C1 segment of cervical spinal cord (tissue), 14 donors: ENCODE results near the gene PLB1.

ENCODE experiments used
- DNase-seq, 14 donors: peaks; one replicate each; lab custom pipeline; 2025; lab: John Stamatoyannopoulos, UW

PLB1 gene, protein sequence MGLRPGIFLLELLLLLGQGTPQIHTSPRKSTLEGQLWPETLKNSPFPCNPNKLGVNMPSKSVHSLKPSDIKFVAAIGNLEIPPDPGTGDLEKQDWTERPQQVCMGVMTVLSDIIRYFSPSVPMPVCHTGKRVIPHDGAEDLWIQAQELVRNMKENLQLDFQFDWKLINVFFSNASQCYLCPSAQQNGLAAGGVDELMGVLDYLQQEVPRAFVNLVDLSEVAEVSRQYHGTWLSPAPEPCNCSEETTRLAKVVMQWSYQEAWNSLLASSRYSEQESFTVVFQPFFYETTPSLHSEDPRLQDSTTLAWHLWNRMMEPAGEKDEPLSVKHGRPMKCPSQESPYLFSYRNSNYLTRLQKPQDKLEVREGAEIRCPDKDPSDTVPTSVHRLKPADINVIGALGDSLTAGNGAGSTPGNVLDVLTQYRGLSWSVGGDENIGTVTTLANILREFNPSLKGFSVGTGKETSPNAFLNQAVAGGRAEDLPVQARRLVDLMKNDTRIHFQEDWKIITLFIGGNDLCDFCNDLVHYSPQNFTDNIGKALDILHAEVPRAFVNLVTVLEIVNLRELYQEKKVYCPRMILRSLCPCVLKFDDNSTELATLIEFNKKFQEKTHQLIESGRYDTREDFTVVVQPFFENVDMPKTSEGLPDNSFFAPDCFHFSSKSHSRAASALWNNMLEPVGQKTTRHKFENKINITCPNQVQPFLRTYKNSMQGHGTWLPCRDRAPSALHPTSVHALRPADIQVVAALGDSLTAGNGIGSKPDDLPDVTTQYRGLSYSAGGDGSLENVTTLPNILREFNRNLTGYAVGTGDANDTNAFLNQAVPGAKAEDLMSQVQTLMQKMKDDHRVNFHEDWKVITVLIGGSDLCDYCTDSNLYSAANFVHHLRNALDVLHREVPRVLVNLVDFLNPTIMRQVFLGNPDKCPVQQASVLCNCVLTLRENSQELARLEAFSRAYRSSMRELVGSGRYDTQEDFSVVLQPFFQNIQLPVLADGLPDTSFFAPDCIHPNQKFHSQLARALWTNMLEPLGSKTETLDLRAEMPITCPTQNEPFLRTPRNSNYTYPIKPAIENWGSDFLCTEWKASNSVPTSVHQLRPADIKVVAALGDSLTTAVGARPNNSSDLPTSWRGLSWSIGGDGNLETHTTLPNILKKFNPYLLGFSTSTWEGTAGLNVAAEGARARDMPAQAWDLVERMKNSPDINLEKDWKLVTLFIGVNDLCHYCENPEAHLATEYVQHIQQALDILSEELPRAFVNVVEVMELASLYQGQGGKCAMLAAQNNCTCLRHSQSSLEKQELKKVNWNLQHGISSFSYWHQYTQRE (N-terminal part only)

DNA sequence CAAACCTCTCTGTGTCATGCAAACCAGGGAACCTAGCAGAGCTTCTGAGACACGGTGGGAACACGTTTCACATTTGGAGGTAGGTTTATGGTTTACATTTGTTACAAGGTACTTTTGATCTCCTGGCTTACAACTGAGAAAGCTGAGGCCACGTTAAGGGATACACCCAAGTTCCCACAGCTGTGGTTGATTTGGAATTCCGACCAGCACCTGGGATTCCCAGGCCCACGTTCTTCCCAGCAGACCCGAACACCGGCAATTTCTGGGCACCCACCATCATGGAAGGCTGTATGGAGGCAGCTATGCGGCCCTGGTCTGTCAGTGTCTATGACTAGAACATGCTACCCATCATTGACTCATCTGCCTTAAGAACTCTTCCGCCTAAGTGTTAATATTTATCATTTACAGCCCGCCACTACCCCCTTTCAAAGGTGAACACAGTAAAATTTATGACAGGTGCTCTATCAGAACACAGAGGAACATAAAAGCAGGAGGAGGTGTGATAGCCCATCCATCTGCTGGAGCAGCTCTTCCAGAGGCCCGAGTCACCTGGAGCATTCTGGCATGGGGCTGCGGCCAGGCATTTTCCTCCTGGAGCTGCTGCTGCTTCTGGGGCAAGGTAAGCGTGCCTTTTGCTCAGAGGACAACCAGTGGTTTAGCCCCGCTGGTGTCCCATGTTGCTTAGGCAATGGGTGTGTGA lies at the start of gene PLB1:
Gene PLB1 (plus strand): TSS at position 510 of the 700 bp plus-strand sequence. CDS start 55 bp downstream, at position 565.
- DNase-seq: no peak

DNA sequence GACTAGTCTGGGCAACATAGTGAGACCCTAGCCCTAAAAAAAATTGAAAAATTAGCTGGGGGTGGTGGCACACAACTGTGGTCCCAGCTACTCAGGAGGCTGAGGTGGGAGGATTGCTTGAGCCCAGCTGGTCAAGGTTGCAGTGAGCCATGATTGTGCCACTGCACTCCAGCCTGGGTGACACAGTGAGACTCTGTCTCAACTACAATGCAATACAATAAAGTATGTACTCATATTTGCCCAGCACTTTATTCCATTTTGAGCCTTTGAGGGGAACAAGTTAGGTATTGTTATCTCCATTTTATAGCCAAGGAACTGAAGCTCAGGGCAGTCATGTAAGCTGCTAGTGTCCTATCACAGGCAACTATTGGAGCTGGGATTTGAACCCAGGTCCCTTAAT lies 49.3 kb upstream of the PLB1 start:
- DNase-seq: no peak

DNA sequence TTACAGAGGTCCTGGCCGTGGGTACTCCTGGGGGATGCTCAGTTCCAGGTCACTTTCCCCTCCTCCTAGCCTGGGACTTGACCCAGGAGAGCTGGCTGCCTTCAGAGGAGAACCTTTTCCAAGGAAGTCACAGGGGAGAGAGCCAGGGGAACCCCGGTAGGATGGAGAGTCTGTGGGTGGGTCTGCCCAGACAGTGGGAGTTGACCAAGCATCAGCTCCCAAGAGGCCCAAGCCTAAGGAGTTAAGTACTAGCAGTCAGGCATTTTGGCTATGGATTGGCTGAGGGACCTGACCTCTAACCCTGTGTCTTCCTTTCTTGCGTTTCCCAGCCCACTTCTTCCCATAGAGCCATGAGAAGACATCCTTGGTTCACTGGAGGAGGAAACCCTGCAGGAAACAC lies 48.8 kb upstream of the PLB1 start:
- DNase-seq: no peak

DNA sequence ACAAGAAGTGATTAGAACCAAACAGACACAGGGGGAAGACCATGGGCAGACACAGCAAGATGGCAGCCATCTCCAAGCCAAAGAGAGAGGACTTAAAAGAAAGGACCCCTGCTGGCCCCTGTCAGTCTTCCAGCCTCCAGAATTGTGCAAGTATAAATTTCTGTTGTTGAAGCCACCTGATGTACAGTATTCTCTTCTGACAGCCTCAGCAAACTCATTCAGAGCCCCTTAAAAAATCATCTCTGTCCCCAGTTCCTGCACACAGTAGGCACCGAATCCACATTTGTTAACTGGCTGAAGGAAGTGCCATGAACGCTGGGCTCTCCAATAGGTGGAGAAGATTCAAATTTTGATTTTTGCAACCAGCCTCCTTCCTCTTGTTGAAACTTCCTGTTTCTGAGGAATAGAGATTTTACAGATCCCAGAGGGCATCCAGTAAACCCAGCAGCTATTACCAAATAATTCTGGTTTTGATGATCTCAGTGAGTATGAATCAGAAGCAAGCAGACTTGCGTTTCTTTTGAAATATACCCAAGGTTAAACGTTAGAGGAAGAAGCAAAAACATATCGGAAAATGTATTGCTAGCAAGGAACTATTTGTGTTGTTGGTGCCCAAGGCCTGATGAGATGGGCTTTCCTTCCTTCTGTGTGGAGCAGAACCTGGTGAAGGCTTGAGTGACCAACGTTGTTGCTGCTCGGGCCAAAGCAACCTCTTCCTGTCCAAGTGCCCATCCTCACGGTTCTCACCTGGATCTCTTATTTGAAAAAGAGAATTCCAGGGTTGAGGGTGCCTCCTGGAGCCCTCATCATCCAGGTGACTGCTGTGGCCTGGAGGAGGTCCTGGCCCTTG lies 47.7 kb upstream of the PLB1 start:
- no peak for DNase-seq

DNA sequence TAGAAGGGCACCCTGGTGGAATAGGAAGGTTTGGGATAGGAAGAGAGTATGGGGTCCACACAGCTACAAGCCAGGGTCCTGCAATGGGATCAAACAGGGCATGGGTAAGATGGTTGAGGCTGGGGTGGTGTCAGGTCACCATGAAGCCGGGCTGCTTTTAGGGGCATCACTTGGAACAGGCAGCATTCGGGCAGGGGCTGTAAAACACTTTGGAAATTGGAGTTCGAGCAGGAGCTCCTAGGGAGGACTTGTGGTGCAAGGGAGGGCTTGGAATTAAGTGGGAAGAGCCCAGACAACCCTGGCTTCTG lies 47.1 kb upstream of the PLB1 start:
- DNase-seq: no peak

DNA sequence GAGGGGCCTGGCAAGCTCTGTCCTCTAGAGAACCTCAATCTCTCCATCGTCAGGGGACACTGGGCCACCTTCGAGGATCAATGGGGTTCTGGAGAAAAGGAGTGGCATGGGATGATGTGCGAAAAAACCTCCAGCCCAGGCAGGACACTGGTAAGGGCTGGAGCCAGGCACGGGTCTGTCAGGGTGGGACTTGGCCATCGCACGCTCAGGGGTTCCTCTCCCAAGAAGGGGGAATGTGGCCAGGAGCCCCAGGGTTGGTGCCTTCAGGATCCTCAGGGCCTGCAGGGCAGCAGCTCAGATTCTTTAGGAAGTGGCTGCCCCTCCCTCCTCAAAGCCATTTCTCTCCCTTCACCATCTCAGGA lies 46.8 kb upstream of the PLB1 start:
- DNase-seq: no peak

DNA sequence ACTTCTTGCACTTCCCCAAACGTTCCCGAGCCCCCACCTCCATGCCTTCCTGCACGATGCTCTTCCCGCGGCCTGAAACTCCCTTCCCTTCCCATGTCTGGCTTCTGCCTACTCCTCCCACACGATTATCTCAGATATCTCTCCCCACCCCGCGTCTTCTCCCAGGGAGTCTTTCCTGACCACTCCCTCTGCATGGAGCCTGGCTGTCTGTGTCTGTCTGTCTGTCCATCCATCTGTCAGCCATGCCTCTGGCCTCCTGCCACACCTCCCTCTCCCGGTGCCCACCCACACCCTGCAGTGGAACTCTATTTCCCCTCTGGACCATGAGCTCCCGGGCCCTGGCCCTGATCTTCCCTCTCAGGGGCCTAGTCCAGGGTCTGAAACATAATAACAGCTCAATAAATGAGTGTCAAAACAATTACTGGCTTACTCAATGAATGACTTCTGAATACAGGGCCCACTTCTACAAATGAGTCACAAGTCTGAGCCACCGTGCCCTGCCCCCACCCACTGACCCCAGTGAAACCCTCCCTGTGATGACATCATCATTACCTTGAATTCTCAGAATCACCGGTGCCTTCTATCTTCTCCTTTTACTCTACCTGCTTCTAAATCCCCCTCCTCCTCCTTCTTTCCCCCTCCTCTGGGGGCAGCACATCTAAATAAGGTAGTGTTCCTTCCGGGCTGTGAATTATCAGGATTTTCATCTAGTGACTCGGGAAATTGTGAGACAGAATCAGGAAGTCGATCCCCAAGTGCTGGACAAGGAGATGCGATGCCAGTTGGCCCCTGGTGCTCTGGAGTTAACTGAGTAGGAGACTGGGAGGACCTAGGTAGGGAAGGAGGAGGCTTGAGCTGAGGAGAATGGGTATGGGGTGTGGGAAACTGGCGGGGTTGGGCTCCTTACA lies 46.1 kb upstream of the PLB1 start:
- no peak for DNase-seq

DNA sequence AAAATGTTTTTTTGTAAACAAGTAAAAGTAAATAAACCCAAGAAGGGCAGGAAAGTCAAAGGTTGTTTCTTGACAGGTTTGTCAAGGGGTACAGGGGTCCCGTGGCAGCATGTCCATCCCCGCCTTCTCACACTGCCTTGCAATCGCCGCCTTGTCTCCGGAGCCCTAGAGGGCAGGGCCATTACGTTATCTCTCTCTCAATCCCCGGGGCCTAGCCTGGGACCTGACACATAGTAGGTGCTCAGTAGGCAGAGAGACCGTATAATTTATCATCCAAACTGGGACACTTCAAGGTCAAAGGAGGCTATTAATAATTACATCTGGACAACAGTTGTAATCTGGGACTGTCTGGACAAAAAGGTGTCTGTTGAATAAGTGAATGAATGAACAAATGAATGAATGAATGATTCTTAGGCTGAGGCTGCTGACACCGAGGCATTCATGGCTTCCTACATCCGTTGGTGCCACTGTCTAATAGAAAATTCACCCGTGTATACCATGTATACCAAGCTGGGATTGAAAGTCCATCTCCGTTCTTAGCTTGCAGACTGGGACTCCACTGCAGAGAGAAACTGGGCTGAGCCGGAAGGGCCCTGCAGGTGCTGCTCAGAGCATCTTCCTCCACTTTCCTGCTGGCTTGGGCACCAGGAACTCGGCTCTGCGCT lies 44.8 kb upstream of the PLB1 start:
- DNase-seq: no peak

DNA sequence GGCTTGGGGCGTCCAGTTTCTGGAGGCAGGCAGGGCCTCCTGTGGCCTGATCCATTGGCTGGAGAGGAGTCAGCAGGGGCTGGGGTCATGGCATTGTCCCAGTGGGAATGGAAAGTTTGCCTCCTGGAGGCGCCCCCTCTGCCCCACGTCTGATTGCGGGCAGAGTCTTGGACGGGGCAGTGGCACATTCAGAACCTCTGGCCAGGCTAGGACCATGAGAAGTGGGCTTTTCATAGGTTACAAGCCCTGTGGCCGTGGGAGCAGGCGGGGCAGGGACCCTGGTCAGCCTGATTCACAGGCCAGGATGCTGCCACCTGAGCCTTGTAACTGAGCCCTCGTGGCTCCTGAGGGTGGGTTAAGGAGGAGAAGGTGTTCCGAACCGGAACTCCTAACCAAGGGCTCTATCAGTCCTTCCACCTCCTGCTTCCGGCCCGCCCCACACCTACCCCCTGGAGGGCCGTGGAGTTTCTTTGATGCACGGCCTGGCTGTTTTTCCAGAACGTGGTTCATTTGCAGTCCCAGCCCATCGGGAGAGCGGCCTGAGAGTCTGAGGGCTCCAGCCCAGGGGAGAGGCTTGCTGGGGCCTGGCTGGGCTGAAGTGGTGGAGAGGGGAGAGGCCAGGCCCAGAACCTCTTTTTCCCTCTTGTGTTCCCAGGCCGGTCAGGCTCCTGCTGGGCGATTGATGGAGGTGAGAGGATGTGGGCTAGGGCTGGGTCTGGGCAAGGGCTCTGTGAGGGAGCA lies 43.9 kb upstream of the PLB1 start:
- DNase-seq: no peak

DNA sequence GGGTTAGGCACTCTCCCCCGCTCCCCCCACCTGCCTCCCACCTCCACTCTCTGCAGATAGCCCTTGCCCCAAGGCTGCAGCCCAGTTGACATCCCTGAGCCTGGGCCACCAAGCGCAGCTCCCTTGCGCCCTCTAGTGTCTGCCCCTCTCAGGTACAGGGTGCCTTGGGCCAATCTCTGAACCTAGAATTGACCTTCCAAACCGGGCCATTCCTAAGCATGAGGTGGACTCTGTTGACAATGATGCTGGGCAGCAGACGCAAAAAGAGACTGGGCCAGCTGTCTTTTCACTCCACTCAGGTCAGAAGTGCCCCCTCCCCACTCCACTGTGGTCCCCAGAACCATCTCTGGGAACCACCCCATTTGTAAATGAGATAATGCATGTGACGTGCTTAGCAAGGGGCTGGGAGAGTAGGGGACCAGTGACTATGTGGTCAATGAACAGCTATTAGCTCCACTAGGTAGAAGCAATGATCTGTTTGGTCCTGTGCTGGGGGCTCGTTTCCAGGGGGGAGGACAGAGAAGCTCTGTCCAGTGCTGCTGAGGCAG lies 43.3 kb upstream of the PLB1 start:
- peak in 7 of 14 donors; percentile 3 to 35 (median 13) for DNase-seq

DNA sequence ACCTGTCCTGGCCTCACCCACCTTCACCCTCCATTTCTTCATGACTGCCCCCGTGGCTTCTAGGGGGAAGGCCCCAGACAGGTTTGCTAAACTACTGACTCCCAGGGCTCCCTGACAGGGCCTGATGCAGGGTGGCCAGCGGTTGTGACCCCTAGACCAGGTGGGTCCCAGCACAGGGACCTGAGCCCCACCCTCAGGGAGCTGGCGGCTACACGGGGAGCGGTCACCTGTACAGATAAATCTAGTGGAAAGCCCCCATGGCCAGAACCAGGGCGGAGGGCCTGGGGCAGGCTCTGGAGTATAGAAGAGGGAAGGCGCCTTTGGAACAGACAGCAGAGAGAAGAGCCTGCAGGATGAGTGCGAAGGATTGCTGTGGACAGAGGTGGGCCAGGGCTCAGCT lies 42.5 kb upstream of the PLB1 start:
- no peak for DNase-seq

DNA sequence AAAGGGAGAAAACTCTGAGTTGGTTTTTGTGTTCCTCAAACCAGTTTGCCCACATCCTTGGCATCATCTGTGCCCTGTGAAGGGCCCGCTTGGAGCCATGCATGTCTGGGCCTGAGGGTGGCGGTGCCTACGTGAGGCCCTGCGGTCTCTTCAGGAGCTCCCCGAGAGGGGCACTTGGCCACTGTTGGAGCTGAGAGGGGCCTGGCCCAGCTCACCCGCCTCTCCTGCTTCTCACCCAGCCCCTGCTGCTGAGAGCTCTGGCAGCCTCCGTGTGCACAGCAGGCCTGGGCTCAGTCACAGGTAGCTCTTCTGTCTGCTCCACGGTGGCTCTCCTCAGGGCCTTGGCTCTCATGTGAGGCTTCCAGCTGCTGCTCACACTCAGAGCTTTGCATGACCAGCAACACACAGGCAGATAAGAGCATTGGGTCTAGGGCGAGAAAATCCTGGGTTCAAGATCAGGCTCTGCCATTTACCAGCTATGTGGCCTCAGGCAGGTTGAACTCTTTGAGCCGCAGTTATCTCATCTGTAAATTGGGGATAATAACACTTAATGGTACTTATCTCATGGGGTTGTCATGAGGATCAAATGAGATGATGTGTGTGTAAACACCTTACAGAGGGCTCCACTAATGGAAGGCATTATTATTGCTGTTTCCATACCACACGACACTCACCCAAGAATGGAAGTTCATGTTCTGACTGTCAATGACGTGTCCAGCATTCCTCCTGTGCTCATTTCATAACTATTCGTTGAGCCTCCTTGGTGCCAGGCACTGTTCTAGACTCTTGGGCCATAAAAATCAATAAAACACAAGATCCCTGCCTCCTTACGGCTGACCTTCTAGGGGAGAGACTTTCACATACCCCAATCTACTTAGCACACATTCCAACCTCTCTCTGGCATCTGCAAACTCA lies 41.6 kb upstream of the PLB1 start:
- no peak for DNase-seq

DNA sequence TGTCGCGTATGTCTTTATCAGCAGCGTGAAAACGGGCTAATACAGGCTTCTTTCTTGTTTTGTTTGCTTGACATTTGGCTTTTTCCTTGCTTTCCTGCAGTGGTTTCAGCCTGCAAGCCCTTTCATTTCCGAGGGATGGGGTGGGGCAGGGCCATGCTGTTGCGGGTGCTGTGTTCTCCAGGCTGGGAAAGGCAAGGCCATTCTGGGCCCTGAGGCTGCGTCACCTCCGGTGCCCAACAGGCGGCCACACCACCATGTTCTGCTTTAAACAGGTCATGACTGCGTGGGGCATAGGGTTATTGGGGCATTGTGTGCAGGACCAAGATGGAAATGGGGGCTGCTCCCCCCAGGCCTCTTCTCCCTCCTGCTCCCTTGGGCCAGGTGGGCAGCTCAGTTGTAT lies 38.6 kb upstream of the PLB1 start:
- no peak for DNase-seq

DNA sequence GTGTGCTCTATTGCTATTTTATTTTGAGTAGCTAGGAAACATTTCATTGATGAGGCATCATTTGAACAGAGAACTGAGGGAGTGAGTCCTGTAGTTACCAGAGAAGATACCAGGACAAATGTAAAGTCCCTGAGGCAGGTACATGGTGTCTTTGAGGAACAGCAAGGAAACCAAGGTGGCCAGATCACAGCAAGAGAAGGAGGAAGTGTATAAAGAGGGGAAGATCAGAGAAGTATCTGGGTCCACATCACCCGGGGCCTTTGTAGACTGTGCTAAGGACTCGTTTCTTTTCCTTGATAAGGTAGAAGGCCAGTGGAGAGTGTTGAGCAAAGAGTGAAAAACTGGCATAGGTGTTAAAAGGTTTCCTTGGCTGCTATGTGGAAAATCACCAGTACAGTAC lies 34.8 kb upstream of the PLB1 start:
- DNase-seq: no peak

DNA sequence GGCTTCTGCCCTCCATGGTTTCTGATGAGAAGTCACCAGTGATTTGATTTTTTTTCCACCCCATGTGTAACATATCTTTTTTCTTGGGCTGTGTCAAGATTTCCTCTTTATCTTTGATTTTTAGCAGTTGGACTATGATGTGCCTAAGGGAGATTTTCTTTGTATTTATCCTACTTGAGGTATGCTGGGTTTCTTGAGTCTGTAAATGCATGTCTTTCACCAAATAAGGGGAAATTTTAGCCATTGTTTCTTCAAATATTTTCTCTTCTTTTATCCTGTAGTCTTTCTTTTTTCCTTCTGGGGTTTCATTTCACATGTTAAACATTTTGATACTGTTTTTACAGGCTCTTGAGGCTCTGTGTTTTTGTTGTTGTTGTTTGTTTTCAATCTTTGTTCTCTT lies 33.7 kb upstream of the PLB1 start:
- no peak for DNase-seq

DNA sequence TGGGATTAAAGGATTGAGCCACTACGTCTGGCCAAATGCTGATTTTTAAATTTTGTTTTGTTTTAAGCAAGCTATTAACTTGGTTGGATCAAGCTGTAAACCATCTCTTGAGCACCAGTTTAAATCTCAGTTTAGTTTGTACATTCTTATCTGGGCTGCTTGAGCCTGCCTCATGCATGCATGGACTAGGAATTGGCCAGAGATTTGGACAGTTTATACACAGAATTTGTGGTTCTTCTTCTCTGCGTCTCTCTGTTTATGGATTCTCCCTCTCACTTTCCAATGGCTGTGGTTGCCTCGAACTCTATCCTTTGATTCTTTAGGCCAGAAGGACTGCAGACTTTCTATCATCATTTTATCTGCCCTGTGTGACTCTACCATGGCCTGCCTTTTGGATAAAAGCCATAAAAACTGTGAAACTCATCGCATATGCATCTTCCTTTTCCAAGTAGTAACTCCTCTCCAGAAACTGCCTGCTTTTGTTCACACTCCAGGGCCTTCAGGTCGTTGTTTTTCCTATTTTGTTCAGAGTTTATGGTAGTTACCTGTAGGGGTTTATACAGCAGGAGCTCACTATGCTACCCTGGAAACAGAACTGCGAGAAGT lies 32.5 kb upstream of the PLB1 start:
- DNase-seq: no peak
